IMR-90 (cell line): ENCODE results near the gene FBN3. TPM values are rescaled to one million over a fixed set of nuclear protein-coding genes. Genes with fewer than 3 reads are reported as not detected.

Experiments
- ATAC-seq: fragments of 200-7000 bp; cut with Tn5 transposase; 2 replicates; pipeline ENCODE4 v1.9.1; 2020; ENCODE audit warnings: low read depth, mild to moderate bottlenecking, moderate library complexity
- BruUV-seq: library from RNA; stranded (reverse); fragments of 400-500 nt; replicated peaks from 2 replicates; lab custom pipeline; 2021; lab: Mats Ljungman, UMichigan
- CTCF ChIA-PET: fragments of 300-600 bp; formaldehyde crosslinking; extraction: SDS; loops from one replicate; lab custom pipeline; 2021; ENCODE audit warnings: antibody characterized with exemption; lab: Yijun Ruan, JAX
- POLR2A ChIA-PET: fragments of 300-600 bp; sonication (Branson Sonifier 250); formaldehyde crosslinking; loops from one replicate; lab custom pipeline; 2022; ENCODE audit warnings: antibody characterized with exemption; ENCODE audit not compliant: unreplicated experiment; lab: Charles Lee
- DNase-seq: peaks from one replicate; pipeline ENCODE4 v3.0.0; 2013
- H2AFZ ChIP-seq: replicated peaks from 2 replicates; pipeline ENCODE3; 2013; ENCODE audit warnings: low read length, mild to moderate bottlenecking; ENCODE audit not compliant: poor library complexity
- H2AK5ac ChIP-seq: 2 replicates; pipeline ENCODE4 v1.6.1; 2013; ENCODE audit warnings: low read depth, low read length, inconsistent platforms
- H2AK9ac ChIP-seq: replicated peaks from 2 replicates; pipeline ENCODE3; 2013; ENCODE audit warnings: mild to moderate bottlenecking, low read depth, low read length, moderate library complexity; ENCODE audit not compliant: poor library complexity
- H2BK120ac ChIP-seq: 2 replicates; pipeline ENCODE4 v1.6.1; 2013; ENCODE audit warnings: low read depth, low read length, inconsistent platforms
- H2BK15ac ChIP-seq: 3 replicates; pipeline ENCODE4 v1.6.1; 2013; ENCODE audit warnings: low read depth, low read length, inconsistent platforms
- H2BK20ac ChIP-seq: 2 replicates; pipeline ENCODE4 v1.6.1; 2013; ENCODE audit warnings: low read depth, mild to moderate bottlenecking, inconsistent platforms, low read length, moderate library complexity
- H2BK5ac ChIP-seq: 2 replicates; pipeline ENCODE4 v1.6.1; 2013; ENCODE audit warnings: mild to moderate bottlenecking, low read depth, low read length, inconsistent platforms; ENCODE audit not compliant: poor library complexity, severe bottlenecking
- H3K14ac ChIP-seq: replicated peaks from 2 replicates; pipeline ENCODE4 v1.6.1; 2013; ENCODE audit warnings: low read depth, low read length, inconsistent platforms
- H3K18ac ChIP-seq: 2 replicates; pipeline ENCODE4 v1.6.1; 2013; ENCODE audit warnings: low read depth, low read length, control low read depth
- H3K23ac ChIP-seq: 2 replicates; pipeline ENCODE4 v1.6.1; 2013; ENCODE audit warnings: low read depth, low read length, inconsistent platforms
- H3K27ac ChIP-seq: 2 replicates; pipeline ENCODE4 v1.5.1; 2013; ENCODE audit warnings: mild to moderate bottlenecking, control low read depth, low read length; ENCODE audit not compliant: insufficient read depth
- H3K27me3 ChIP-seq: 2 replicates; pipeline ENCODE4 v1.6.1; 2013; ENCODE audit warnings: low read length; ENCODE audit not compliant: control insufficient read depth, insufficient read depth
- H3K36me3 ChIP-seq: 2 replicates; pipeline ENCODE4 v1.6.1; 2013; ENCODE audit warnings: low read length, mixed read lengths; ENCODE audit not compliant: control insufficient read depth, insufficient read depth
- H3K4ac ChIP-seq: 2 replicates; pipeline ENCODE4 v1.6.1; 2013; ENCODE audit warnings: low read depth, low read length, inconsistent platforms
- H3K4me1 ChIP-seq: 2 replicates; pipeline ENCODE4 v1.6.1; 2013; ENCODE audit warnings: low read length, mixed read lengths; ENCODE audit not compliant: control insufficient read depth, insufficient read depth
- H3K4me2 ChIP-seq: 2 replicates; pipeline ENCODE4 v1.6.1; 2013; ENCODE audit warnings: low read depth, mild to moderate bottlenecking, control low read depth, low read length, moderate library complexity
- H3K4me3 ChIP-seq: 2 replicates; pipeline ENCODE4 v1.5.1; 2013; ENCODE audit warnings: low read depth, mild to moderate bottlenecking, control low read depth, low read length, moderate library complexity; ENCODE audit not compliant: insufficient read depth
- H3K56ac ChIP-seq: 2 replicates; pipeline ENCODE4 v1.6.1; 2013; ENCODE audit warnings: low read length, inconsistent platforms; ENCODE audit not compliant: insufficient read depth; ENCODE audit errors: extremely low read depth
- H3K79me1 ChIP-seq, 2 experiments: 2 replicates each; pipeline ENCODE4 v1.6.1; 2013; ENCODE audit warnings: low read length in 2 of 2, inconsistent platforms in 1 of 2, low read depth in 1 of 2
- H3K9ac ChIP-seq: 2 replicates; pipeline ENCODE4 v1.6.1; 2013; ENCODE audit warnings: low read depth, low read length, control low read depth
- H3K9me1 ChIP-seq: 2 replicates; pipeline ENCODE4 v1.6.1; 2013; ENCODE audit warnings: low read length, inconsistent platforms; ENCODE audit not compliant: insufficient read depth
- H3K9me3 ChIP-seq: 2 replicates; pipeline ENCODE4 v1.6.1; 2013; ENCODE audit warnings: low read length; ENCODE audit not compliant: control insufficient read depth, insufficient read depth
- H4K20me1 ChIP-seq: 2 replicates; pipeline ENCODE4 v1.6.1; 2013; ENCODE audit warnings: low read length, inconsistent platforms; ENCODE audit not compliant: insufficient read depth
- H4K5ac ChIP-seq: 2 replicates; pipeline ENCODE4 v1.6.1; 2013; ENCODE audit warnings: mild to moderate bottlenecking, low read depth, low read length, control low read depth
- H4K8ac ChIP-seq, 2 experiments: 2 replicates each; pipeline ENCODE4 v1.6.1; 2013; ENCODE audit warnings: low read depth in 2 of 2, low read length in 2 of 2, control low read depth in 1 of 2, inconsistent platforms in 1 of 2
- H4K91ac ChIP-seq: 2 replicates; pipeline ENCODE4 v1.6.1; 2013; ENCODE audit warnings: low read depth, low read length, inconsistent platforms; ENCODE audit not compliant: insufficient read depth
- BHLHE40 ChIP-seq: fragments of 150-350 bp; IDR thresholded peaks from 2 replicates; pipeline ENCODE4 v1.6.1; 2016; ENCODE audit warnings: mild to moderate bottlenecking, low read depth, low read length
- CEBPB ChIP-seq: IDR thresholded peaks from 2 replicates; pipeline ENCODE4 v1.6.1; 2012; ENCODE audit warnings: low read depth, low read length, improper control_type of control experiment
- CHD1 ChIP-seq: IDR thresholded peaks from 2 replicates; pipeline ENCODE4 v1.6.1; 2012; ENCODE audit warnings: low read depth, low read length, improper control_type of control experiment
- FOS ChIP-seq: fragments of 150-350 bp; IDR thresholded peaks from 2 replicates; pipeline ENCODE4 v1.6.1; 2016; ENCODE audit warnings: low read depth, low read length
- MAFK ChIP-seq: IDR thresholded peaks from 2 replicates; pipeline ENCODE4 v1.6.1; 2012; ENCODE audit warnings: low read depth, low read length, improper control_type of control experiment
- MAZ ChIP-seq: IDR thresholded peaks from 2 replicates; pipeline ENCODE4 v1.6.1; 2012; ENCODE audit warnings: low read depth, mild to moderate bottlenecking, low read length, improper control_type of control experiment, moderate library complexity, borderline replicate concordance
- MXI1 ChIP-seq: IDR thresholded peaks from 2 replicates; pipeline ENCODE4 v1.6.1; 2012; ENCODE audit warnings: low read depth, mild to moderate bottlenecking, low read length, moderate library complexity, borderline replicate concordance
- NFE2L2 ChIP-seq: fragments of 150-350 bp; IDR thresholded peaks from 2 replicates; pipeline ENCODE4 v1.6.1; 2016; ENCODE audit warnings: low read depth, mild to moderate bottlenecking, low read length
- POLR2A ChIP-seq: IDR thresholded peaks from 2 replicates; pipeline ENCODE4 v1.6.1; 2012; ENCODE audit warnings: mild to moderate bottlenecking, low read depth, low read length
- RAD21 ChIP-seq: IDR thresholded peaks from 2 replicates; pipeline ENCODE4 v1.6.1; 2012; ENCODE audit warnings: low read length, improper control_type of control experiment
- RCOR1 ChIP-seq: IDR thresholded peaks from 2 replicates; pipeline ENCODE4 v1.6.1; 2012; ENCODE audit warnings: mild to moderate bottlenecking, low read length, improper control_type of control experiment; ENCODE audit not compliant: insufficient replicate concordance
- RFX5 ChIP-seq: IDR thresholded peaks from 2 replicates; pipeline ENCODE4 v1.8.0; 2012; ENCODE audit warnings: low read depth, mild to moderate bottlenecking, low read length, moderate library complexity
- SMC3 ChIP-seq: fragments of 150-350 bp; IDR thresholded peaks from 2 replicates; pipeline ENCODE4 v1.6.1; 2016; ENCODE audit warnings: low read depth, mild to moderate bottlenecking, antibody characterized with exemption, low read length, moderate library complexity
- USF2 ChIP-seq: fragments of 150-350 bp; IDR thresholded peaks from 2 replicates; pipeline ENCODE4 v1.6.1; 2017; ENCODE audit warnings: mild to moderate bottlenecking, antibody characterized with exemption, low read length, low read depth
- WGBS, 2 experiments: methylation state at CpG; one replicate each; pipeline versions ENCODE4 v1.1.5 to v1.1.7; 2013; ENCODE audit warnings: missing lambda C conversion rate in 2 of 2; ENCODE audit not compliant: insufficient read length in 1 of 2; ENCODE audit errors: extremely low coverage in 2 of 2; 5-methylcytosine and 5-hydroxymethylcytosine counted together
- dilution Hi-C: fragments of 300-500 bp; cut with HindIII; formaldehyde crosslinking; loops from one replicate; pipeline ENCODE4 v1.14.3; 2018; ENCODE audit warnings: low sequenced_read_pairs; ENCODE audit not compliant: unreplicated experiment
- in situ Hi-C: fragments of 300-500 bp; cut with MboI; formaldehyde crosslinking; loops from 3 replicates; pipeline ENCODE4 v1.14.3; 2019; ENCODE audit warnings: low sequenced_read_pairs, inconsistent platforms, mixed read lengths
- intact Hi-C: fragments of 100-400 bp; cut with micrococcal nuclease; formaldehyde crosslinking; loops from 2 replicates; pipeline ENCODE4 v1.10.0; 2022
- polyA plus RNA-seq, 3 experiments: library from polyadenylated mRNA; depleted of rRNA; stranded (reverse); fragments of >200 nt; gene quantifications; 2 replicates each; pipeline ENCODE4 v1.2.3, GENCODE V29; 2012; ENCODE audit warnings: low replicate concordance in 1 of 3
- total RNA-seq: library from RNA; depleted of rRNA; stranded (reverse); fragments of >200 nt; gene quantifications from 2 replicates; pipeline ENCODE4 v1.2.3, GENCODE V29; 2012
- TF ChIP-seq, protein P1 (sequence below): conservative IDR thresholded peaks from 2 replicates; pipeline ENCODE4 v1.5.1; 2012; ENCODE audit warnings: mild to moderate bottlenecking, low read depth, low read length, improper control_type of control experiment
- TF ChIP-seq, protein P2 (sequence below): fragments of 150-350 bp; IDR thresholded peaks from 2 replicates; pipeline ENCODE4 v1.6.1; 2016; ENCODE audit warnings: low read depth, mild to moderate bottlenecking, low read length, moderate library complexity, borderline replicate concordance

The FBN3 gene
- total and polyA plus RNA-seq, 2 of the 4 experiments (the other 2 are of a cell fraction), result not detected

GRCh38 chr19:8143041-8143440 lies 6.4 kb downstream of the FBN3 start:
- no peak overlapping the region for H2BK120ac ChIP-seq
- no peak overlapping the region for H2BK15ac ChIP-seq
- H3K9me1 ChIP-seq, result no peaks in the 10 kb centered on the region
- no peak overlapping the region for H4K8ac ChIP-seq
- no peak overlapping the region for H3K23ac ChIP-seq
- dilution Hi-C loops, result no loop called here
- DNase-seq, result no peak
- no peak overlapping the region for H3K56ac ChIP-seq
- H3K4me1 ChIP-seq, result peaks cover 2% of the 10 kb centered on the region; the same call in 1 of the 2 replicates
- no TSS peak for BruUV-seq
- in situ Hi-C loops, result no loop called here
- H4K20me1 ChIP-seq, result no peaks in the 10 kb centered on the region
- H2AK9ac ChIP-seq, result no peak overlapping the region
- ChIA-PET POLR2A (no interaction called here), CTCF (no interaction called here)
- intact Hi-C loops, result no loop called here
- H3K9me3 ChIP-seq, result no peaks in the 10 kb centered on the region
- no peak overlapping the region for H3K27ac ChIP-seq
- no peaks in the 10 kb centered on the region for H3K36me3 ChIP-seq
- no peaks in the 10 kb centered on the region for H3K79me1 ChIP-seq
- H2AK5ac ChIP-seq, result no peak overlapping the region
- H4K5ac ChIP-seq, result no peak overlapping the region
- H3K4me2 ChIP-seq, result no peak overlapping the region
- 56% methylated on average over 6 of the region's 10 CpGs; no CpG with 5 or more reads in 1 of the 2 experiments for WGBS, 2 experiments
- H3K27me3 ChIP-seq, result peaks cover 32% of the 10 kb centered on the region
- peak overlapping the region; percentile 23 for H2AFZ ChIP-seq
- ATAC-seq, result peak; percentile 19; the same call in 1 of the 2 replicates
- no peak overlapping the region for H3K14ac ChIP-seq
- no peak overlapping the region for H3K4ac ChIP-seq
- TF ChIP-seq NFE2L2, result no peak
- no peak for TF ChIP-seq FOS
- no peak for TF ChIP-seq MAZ
- no peak for TF ChIP-seq MAFK
- TF ChIP-seq POLR2A, result no peak
- TF ChIP-seq CEBPB, result no peak
- no peak for TF ChIP-seq RAD21
- no peak for TF ChIP-seq RFX5
- no peak for TF ChIP-seq CHD1
- no peak for TF ChIP-seq RCOR1
- TF ChIP-seq SMC3, result no peak
- TF ChIP-seq USF2, result no peak
- no peak for TF ChIP-seq MXI1
- TF ChIP-seq, protein P1, sequence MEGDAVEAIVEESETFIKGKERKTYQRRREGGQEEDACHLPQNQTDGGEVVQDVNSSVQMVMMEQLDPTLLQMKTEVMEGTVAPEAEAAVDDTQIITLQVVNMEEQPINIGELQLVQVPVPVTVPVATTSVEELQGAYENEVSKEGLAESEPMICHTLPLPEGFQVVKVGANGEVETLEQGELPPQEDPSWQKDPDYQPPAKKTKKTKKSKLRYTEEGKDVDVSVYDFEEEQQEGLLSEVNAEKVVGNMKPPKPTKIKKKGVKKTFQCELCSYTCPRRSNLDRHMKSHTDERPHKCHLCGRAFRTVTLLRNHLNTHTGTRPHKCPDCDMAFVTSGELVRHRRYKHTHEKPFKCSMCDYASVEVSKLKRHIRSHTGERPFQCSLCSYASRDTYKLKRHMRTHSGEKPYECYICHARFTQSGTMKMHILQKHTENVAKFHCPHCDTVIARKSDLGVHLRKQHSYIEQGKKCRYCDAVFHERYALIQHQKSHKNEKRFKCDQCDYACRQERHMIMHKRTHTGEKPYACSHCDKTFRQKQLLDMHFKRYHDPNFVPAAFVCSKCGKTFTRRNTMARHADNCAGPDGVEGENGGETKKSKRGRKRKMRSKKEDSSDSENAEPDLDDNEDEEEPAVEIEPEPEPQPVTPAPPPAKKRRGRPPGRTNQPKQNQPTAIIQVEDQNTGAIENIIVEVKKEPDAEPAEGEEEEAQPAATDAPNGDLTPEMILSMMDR, result no peak
- no peak for TF ChIP-seq BHLHE40
- TF ChIP-seq, protein P2, sequence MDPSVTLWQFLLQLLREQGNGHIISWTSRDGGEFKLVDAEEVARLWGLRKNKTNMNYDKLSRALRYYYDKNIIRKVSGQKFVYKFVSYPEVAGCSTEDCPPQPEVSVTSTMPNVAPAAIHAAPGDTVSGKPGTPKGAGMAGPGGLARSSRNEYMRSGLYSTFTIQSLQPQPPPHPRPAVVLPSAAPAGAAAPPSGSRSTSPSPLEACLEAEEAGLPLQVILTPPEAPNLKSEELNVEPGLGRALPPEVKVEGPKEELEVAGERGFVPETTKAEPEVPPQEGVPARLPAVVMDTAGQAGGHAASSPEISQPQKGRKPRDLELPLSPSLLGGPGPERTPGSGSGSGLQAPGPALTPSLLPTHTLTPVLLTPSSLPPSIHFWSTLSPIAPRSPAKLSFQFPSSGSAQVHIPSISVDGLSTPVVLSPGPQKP, result no peak
- H3K4me3 ChIP-seq, result no peak overlapping the region
- no peak overlapping the region for H2BK20ac ChIP-seq
- no peak overlapping the region for H4K91ac ChIP-seq
- no peak overlapping the region for H3K18ac ChIP-seq
- H2BK5ac ChIP-seq, result no peak overlapping the region
- H3K9ac ChIP-seq, result no peak overlapping the region
